NCI-H460 (cell line): ENCODE data around the gene USPL1. TPM values are rescaled to one million over a fixed set of nuclear protein-coding genes. Genes with fewer than 3 reads are reported as not detected.

ENCODE experiments used
- DNase-seq: peaks from one replicate; pipeline ENCODE4 v3.0.0-alpha.2; 2016; ENCODE audit warnings: low read depth; ENCODE audit errors: extremely low read depth
- total RNA-seq: library from RNA; depleted of rRNA; stranded (reverse); fragments of >200 nt; shearing (Covaris generic); gene quantifications from 2 replicates; pipeline ENCODE4 v1.2.3, GENCODE V29; 2014

USPL1 gene
- total RNA-seq, 1 experiment from 2014 or later: 13.0 TPM

DNA sequence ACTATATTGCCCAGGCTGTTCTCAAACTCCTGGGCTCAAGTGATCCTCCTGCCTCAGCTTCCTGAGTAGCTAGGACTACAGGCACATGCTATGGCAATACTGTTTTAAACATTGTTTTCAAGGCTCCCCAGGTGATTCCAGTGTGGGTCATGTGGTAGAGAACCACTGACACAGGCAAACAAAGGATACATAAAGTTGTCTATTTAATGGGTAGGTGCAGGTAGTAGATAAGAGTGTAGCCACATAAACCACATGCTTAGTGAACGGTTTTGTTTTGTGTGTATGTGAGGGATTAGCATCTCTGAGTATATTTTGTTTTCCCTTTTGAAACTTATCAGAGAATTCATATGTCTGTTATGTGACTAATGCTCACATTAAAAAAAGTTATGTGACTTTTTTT lies 36.7 kb downstream of the USPL1 start:
- DNase-seq: no peak

DNA sequence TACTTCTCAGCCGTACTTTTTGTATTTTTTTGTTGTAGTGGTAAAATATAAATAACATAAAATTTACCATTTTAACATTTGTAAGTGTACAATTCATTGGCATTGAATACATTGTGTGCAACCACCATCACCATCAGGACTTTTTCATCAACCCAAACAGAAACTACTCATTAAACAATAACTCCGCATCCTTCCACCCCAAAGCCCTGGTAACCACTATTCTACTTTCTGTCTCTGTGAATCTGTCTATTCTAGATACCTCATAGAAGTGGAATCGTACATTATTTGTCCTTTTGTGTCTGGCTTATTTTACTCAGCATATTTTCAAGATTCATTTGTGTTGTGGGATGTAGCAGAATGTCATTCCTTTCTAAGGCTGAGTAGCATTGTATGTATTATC lies 38.5 kb downstream of the USPL1 start:
- no peak for DNase-seq

DNA sequence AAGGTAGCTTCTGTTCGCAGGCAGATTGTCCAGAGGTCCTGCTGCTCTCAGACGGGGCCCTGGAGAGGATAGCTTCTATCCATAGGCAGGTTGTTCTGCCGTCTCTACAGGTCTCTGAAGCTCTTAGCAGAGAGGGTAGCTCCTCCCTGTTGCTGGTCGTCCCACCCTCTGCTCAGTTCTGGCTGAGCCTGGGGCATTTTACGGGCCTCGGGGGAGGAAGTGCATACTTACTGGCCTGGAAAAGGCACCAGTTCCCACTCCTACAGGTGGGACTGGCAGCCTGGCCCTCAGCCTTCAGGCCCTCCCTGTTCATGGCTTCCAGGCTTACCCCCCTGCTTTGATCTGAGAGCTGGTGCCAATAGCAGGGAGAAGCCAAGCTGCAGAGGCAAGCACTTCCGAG lies 42.3 kb downstream of the USPL1 start:
- no peak for DNase-seq

DNA sequence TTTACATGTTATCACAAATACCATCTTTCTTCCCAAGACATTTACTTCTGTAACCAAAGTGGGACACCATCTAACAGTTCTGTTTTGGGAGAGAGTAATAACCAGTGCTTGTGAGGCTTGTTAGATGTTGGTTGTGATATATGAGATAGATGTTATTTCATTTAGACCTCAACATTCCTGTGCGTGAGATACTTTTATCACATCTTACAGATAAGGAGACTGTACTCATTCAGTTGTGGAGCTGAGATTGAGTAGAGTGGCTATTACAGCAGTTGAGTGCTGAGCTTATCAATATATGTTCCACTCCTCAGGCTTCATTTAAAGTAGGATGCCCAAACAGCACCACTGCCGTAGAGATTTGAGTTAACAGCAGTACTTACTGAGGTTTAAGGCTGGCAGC lies 43.1 kb downstream of the USPL1 start:
- no peak for DNase-seq

DNA sequence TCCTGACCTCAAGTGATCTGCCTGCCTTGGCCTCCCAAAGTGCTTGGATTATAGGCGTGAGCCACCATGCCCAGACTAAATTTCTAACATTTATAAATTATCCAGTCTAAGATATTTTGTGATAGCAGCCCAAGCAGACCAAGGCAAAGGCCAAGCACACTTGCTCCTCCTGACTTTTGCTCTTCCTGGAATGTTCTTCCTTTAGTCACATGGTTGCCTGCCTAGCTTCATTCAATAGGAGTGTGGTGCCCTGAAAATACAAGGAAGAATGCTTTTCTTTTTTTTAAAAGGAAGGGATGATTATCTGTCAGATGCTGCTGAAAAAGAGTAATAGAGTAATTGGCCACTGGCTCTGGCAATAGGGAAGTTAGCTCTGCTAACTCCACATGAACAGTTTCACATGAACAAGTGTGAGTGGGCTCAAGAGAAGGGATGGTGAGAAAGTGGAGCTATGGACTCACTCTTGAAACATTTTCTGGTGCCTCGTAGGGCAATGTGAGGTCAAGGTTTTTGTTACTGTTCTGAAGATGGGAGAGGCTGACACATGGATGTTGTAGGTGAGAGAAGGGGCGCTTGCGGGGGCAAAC lies 47.1 kb downstream of the USPL1 start:
- no peak for DNase-seq

DNA sequence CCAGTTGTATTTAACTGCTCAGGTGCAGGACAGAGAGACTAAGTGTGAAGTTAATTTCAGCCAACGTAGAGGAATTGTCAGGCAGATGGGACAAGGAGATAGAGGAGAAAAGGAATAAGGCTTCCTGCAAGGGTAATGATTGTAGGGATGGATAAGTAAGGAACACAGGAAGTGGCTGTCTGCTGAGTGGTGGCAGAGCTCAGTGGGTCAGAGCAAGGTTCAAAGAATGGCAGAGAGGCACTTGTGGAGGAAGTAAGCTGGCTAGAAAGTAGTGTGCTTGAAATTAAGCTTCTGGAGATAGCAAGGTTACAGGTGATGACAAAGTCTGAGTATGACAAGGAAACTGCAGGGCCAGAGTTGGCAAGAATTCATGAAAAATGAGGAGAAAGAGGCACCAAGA lies 47.9 kb downstream of the USPL1 start:
- DNase-seq: no peak

DNA sequence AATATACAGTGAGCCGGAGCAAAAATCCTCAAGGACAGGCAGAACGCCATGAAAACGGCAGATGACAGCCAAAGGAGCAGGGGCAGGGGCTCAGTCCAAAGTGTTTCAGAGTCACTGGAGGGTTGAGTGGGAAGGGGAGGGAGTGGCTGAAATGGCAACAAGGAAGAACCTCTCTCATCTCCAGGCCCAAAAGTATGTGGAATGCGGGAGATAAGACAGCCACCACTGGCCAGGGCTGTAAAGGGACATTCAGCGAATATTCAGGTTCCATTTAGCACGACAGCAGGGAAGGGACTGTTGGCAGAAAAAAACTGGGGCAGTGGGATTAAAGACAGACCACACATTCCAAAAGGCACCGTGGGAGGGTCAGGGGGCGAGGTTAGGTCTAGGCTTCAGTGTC lies 48.4 kb downstream of the USPL1 start:
- DNase-seq: no peak

DNA sequence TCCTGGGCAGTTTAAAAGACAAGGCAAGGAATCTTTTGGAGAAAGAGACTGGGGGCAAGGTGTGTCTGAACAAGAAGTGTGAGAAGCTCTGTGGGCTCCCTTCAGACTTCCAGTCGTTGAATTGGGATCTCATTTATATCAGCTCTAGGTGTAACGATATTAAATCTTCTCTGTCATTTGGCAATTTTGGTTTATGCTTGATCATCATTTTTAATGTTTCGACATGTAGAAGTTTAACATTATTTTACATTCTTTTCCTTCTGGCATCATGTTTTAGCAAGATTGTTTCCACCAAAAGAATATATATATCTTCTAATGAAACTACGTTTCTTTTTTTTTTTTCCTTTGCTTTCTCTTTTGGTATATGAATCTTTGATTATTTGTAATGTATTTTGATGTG lies 49.3 kb downstream of the USPL1 start:
- no peak for DNase-seq

DNA sequence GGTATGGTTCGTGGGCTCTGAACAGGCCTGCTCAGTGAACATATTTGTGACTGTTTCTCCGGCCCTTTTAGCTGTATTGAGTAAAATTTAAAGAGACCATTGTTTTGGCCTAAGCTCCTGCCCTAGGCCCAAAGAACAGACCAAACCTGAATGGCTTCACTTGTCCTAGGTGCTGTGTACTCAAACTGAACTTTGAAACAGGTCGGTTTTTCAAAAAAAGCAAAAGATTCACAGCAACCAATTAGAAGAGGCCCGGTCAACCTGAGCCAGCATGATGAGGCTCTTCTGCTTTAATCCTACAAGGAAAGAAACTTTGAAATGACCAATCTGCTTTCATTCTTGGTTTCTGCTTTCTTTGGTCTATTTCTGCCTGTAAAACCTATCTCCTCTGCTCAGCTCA lies 50.6 kb downstream of the USPL1 start:
- DNase-seq: no peak

DNA sequence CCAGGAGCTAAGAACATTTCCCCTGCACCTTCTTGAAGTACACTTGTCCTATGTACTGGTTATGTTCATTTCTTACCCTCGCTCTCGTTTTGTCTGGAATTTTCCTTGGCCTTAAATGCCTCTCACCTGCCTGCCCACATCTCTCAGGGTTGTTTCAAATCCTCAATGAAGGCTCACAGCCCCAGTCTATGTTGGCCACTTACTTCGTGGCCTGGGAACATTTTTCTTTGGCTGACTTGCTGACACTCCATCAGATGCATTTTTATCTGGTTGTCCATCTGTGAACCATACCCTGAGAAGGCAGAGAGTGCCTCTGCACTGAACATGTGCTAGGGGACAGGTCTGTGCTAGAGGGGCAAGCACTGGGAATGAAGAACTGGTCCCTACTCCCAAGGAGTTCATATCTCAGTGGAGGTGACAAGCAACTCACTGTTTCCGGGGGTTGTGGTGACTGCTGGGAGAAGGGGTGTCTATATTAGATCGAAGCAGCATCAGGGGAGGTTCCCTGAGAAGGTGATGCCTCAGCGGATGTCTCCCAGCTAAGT lies 53.6 kb downstream of the USPL1 start:
- DNase-seq: no peak

DNA sequence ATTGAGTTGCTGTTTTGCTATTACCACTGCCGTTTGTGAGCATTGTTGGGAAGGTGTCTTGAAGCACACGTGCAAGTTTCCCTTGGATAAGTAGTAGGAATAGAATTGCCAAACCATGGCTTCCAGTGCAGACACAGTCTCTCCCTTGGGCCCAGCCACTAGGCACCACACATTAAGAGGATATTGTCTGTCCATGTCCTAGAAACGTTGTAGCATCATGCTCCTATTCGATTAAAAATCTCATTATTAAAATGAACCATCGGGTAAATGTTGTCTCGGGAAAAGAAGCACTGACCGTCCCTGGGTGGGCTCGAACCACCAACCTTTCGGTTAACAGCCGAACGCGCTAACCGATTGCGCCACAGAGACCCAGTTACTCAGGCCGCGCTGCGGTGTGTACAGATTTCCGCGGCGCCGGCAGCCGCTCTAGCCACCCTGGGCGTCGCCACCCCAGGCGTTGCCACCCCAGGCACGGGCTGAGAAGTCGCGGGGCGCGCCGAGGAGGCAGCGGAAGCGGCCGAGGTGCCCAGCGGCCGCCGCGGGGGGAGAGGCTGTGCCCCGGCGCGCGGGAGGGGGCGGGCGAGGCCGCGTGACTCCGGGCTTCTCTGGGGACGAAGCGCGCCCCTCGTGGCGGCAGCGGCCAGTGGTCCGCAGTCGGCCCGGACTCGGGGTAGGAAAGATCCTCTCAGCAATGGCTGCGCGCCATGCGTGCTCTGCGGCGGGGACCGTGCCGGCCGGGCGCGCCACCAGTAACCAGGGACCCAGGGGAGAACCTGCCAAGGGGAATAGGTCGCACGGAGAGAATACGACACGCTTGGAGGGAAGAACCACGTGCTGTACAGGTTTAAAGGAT lies 56.2 kb downstream of the USPL1 start:
- peak; percentile 81 for DNase-seq

DNA sequence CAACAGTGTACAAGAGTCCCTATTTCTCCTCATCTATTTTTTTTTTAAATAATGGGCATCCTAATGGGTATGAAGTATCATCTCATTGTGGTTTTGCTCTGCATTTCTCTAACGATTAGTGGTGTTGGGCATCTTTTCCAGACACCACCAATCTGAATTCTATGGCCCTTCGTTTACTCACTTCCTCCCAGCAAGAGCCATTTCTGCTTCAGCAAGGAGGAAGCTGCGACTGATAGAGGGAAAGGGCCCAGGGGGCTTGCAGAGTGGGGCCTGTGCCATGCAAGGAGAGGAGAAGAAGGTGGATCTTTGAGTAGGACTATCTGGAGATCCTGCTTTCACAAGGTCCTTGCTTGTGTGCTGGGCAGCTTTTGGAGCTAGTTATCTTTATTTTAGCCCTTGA lies 58.0 kb downstream of the USPL1 start:
- DNase-seq: no peak

DNA sequence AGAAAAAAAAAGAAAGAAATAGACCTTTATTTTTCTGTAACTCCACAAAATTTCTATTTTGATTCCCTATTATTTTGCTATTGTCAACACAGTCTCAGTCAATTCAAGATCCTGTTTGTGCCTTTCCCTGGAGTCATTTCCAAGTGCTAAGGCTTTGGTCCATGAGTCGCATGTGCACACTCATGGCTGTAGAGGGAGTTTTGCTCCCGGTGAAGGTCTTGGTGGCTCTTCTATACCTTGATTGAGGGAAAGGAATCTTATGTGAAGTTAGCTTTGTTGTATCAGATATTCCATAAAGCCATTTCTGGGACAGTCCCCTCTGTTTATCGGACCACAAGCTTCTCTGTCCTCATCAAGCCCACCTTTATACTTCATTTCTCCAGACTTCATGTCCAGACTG lies 59.0 kb downstream of the USPL1 start:
- no peak for DNase-seq

DNA sequence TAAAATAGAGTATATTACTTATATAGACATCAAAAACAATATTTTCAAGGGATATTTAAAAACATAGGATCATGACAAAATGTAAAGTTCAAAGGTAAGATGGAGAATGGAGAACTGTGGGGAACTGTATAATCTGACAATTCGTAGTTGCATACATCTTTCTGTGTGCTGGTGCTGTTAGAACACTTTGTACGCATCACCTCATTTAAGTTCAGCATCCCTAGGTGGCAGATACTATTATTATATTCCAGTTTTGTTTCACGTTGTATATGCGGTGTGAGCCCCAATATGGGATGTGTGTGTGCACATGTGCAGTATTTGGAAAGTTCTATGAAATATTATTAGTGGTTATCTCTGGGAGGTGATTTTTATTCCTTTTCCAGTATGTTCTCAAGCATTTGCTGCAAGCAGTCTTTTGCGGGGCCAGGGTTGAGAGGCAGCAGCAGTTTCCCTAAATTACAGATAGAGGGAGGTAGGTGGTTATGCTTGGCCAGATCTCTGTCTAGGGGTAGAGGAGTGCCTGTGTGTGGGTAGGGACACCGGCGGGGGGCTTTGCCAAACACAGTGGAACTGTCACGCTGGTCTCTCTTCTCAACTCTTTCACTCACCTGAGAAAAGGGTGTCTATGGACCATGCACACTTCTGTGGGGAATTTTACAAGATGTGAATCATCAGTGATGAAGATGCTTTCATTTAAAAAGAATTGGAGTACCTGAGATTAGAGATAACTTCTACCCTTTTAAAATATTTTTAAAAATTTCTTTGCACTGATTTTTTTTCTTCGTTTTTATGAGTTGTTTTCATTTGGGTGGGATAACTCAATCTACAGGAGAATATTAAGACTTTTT lies 62.0 kb downstream of the USPL1 start:
- no peak for DNase-seq

DNA sequence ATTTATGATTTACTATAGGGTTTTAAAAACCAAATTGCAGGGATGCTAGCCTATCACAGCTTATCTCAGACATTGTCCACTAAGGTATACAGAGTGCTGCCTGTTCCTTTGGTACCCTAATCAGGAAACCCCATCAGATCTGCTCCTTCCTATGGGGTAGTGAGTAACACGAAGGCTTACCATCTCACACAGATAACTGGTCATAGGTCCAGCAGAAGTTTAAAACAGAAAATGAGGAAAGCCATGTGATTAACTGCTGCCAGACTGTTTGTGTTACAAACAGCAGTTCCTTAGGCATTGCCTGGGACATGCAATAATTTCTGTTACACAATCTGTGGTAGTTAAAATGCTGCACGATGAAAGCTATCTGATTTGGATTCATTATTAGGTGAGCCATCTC lies 64.1 kb downstream of the USPL1 start:
- DNase-seq: no peak

DNA sequence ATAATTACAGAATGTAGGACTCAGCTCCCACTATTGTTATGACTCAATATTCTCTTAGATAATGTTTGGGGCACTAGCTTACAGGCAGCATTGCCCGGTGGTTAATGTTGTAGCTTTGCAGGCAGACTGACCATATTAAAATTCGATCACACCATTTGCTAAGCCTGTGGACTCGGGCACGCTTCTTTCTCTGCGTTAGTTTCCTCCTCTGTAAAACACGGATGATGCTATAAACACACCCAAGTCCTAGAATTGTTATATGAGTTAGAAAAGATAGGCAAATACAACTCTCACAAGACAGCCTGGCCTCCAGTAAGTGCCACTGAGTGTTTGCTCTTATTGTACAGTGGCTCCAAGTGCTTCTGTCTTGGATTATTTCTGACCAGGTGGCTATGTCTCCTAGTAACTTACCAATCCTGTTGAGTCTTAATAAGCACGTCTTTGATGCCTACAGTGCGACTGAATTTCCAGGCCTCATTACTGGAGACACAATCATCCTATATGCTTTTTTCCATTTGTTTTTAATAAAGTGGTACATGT lies 67.7 kb downstream of the USPL1 start:
- DNase-seq: no peak

DNA sequence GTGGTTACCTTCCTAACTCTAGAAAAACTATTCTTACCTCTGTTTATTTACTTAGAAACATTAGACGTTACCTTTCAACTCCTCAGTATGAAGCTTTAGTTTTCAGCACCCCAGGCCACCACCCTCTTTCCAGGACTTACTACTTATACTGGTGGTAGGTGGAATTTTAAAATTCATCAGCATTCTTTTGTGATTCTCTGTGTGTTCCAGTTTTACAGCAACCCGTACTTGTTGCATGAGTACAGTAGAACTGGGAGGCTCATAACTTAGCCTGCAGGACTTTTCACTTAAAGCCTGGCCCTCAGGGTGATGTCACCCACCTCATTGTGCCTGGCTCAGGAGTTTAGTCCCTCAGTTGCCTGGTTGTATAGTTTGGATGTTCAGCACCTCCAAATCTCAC lies 68.3 kb downstream of the USPL1 start:
- DNase-seq: no peak

DNA sequence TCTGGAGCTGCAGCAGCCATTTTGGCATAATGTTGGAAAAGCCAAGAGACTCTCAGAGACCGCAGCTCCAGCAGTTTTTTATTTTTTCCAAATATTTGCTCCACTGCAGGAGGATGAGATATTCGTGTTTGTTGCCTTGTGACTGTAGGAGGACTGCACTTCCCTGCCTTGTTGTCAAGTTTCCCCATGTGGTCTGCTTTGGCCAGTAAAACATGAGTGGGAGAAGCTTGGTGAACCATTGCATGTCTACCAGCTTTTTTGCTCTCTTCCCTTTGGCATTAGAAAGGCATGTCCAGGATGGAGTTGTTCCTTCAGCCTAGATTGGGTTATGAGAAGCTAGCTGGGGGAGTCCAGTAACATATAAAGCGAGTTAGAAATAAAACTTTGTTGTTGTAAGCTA lies 69.9 kb downstream of the USPL1 start:
- no peak for DNase-seq

DNA sequence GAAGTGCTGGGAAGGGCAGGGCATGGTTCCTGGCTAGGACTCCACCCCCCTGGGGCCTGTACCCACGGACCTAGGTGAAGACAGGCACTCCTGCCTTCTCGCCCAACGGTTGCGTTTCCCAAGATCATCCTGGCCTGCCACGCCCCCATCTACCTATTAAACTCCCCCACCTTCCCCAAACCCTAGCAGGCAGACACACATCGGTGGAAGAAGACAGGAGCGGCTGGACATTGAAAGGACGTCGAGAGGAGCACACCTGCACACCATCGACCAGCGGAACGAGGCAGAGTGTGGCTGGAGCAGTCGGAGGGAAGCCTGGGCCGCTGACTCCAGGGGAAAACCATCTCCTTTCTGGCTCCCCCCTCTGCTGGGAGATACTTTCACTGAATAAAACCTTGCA lies 72.0 kb downstream of the USPL1 start:
- DNase-seq: no peak

DNA sequence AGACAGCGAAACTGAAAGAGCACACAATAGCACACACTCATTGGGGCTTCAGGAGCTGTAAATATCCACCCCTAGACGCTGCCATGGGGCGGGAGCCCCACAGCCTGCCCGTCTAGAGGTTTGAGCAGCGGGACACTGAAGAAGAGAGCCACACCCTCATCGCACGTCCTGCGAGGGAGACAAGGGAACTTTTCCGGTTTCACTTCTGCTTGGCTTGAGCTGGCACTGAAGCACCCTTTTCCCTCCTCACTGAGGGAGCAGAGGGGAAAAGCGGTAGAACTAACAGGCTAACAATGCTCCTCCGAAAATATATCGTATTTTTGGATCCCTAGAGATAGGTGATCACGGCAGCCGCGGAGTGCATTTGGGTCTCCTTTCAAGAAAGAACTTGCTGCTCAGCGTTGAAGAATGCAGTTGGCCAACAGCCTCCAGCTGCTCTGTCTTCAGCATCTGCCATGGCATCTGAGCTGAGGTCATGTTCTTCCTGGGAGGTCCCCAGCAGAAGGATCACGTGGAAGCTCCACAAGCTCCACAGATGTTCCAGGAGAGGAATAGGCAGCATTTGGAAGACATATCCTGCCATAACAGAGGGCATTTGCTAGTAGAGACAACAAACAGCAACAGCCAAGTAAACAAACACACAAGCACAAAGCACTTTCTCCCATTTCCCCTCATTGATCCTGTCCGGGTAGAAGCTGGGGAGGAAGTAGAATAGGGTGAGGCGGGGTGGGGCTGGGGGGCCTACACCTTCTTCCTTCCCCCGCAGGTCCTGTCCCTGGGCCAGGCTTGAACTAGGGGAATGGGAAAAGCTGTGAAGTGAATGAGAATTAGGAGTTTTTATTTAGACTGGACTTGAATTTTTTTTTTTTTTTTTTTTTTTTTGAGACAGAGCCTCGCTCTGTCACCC lies 72.8 kb downstream of the USPL1 start:
- DNase-seq: peak; percentile 30
